IPS-NIHi7 (cell line): ENCODE results near the gene NR5A2.
"Not testable (repeated sequence)": the region's sequence is repeated elsewhere in the genome, so short reads cannot be mapped to it uniquely, and the experiment has no call there.

ENCODE experiments used
- DNase-seq: peaks from one replicate; pipeline ENCODE4 v3.0.0; 2012; ENCODE audit warnings: mixed read lengths; ENCODE audit errors: extremely low spot score

The NR5A2 gene

DNA sequence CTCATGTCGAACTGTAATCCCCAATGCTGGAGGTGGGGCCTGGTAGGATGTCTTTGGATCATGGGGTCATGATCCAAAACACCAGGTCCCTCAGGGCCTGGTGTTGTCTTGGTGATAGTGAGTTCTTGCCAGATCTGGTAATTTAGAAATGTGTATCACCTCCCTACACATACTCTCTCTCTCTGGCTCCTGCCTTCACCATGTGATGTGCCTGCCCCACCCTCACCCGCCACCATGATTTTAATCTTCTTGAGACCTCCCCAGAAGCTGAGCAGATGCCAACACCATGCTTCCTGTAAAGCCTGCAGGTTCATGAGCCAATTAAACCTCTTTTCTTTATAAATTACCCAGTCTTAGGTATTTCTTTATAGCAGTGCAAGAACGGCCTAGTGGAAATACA lies 136.4 kb downstream of the NR5A2 start:
- DNase-seq: no peak

DNA sequence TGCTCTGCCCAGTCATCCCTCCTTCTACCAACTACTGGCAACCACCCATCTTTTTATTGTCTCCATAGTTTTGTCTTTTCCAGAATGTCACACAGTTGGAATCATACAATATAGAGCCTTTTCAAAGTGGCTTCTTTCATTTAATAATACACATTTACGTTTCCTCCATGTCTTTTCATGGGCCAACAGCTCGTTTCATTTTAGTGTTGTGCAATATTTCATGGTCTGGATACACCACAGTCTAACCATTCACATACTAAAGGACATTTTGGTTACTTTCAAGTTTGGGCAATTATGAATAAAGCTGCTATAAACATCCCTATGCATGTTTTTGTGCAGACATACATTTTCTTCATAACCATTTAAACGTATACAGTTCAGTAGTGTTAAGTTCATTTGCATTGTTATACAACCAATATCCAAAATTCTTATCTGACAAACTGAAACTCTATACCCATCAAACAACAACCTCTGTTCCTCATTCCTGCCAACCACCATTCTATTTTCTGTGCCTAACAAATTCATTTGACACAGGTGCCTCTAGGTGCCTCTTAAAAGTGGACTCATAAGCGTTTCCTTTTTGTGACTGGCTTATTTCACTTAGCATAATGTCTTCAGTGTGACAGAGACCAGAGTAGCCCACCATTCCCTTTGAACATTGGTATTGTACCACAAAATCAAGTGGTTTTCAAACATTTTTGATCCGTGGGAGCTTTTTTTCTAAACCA lies 138.1 kb downstream of the NR5A2 start:
- DNase-seq: no peak

DNA sequence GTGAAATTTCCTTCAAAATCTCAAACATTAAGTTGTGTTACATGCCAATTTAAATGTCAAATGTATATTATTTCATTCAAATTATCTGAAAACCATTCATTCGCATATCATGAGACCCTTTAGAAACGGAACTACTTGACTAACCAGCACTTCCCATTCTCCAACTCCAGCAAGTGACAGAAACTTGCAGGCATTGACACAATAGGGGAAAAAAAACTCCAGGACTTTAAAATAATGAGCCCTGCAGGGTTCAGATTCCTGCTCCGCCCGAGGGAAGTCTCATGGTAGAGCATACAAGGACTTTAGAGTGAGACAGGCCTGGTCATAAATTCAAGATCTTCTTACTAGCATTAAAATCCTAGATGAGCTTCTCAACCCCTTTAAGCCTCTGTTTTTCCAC lies 138.9 kb downstream of the NR5A2 start:
- no peak for DNase-seq

DNA sequence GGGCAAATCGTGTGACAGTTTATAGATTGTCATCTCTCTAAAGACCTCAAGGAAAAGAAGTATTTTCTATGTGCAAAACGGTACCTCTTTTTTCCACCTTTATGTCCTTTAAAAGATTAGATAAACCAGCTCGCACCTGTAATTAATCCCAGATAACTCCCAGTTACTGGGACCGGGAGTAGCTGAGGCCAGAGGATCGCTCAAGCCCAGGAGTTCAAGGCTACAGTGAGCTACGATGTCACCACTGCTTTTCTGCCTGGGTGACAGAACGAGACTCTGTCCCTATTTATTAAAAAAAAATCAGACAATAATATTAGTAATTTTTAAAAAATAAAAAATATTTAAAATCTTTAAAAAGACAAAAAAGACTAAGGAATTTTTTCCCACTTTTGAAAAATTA lies 141.4 kb downstream of the NR5A2 start:
- no peak for DNase-seq

DNA sequence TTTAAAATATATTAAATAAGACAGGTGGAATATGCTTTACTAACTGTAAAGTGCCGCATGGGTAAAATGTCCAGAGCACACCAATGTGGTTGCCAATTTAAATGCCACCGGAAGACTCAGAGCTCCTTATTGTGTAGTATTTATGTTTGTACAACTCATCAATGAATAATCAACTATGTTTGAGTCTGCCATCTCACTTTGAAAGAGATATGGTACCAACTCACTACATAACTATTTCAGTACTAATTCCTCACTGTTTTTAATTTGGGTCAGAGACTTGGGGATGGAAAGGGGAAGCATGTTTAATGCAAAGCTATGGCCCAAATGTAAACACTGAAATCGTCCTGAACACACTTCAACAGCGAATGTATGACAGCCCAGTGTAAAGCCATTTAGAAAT lies 144.8 kb downstream of the NR5A2 start:
- no peak for DNase-seq

DNA sequence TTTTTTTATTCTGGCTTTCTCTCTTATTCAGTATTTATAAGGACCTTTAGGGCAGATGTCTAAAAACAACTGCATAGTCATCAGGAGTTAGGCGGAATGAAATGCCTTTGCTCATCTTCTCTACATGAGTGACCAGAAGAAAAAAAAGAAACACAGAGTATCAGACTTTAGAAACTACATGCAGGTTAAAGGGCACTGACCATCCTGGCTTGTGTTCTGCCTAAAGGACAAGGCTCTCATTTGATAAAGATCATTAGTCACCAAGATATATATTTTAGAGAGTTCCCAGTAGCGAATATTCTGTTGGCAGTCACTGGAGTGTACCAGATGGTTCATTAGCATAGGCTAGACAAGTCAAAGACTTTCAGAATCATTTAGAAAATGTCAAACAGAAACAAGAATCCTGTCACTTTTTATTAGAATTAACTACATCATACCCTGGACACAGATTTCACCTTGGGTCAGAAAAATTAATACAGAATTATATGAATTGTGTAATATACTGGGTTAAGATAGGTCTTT lies 145.6 kb downstream of the NR5A2 start:
- DNase-seq: no peak

DNA sequence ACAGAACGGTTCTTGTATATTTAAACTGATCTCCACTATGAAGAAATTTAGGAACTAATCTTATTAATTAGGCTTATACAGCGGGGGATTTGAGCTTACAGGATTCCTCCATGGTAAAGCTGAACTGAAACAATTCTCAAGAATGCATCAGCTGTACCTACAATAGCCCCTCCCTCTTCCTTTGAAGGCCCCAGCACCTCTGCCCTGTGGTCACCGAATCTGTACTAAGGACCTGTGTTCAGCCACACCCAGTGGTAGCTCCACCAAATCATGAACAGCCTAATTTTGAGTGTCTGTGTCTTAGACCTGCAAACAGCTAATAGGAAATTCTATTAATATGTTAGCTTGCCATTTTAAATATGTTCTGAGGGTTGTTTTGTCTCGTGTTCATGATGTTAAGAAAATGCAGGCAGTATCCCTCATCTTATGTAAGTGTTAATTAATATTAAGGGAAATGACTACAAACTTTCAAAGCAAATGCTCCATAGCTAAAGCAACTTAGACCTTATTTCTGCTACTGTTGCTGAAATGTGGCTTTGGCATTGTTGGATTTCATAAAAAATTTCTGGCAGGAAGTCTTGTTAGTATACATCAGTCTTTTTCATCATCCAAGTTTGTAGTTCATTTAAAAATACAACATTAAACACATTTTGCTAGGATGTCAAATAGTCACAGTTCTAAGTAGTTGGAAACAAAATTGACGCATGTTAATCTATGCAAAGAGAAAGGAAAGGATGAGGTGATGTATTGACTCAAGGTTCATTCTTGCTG lies 147.2 kb downstream of the NR5A2 start:
- no peak for DNase-seq

DNA sequence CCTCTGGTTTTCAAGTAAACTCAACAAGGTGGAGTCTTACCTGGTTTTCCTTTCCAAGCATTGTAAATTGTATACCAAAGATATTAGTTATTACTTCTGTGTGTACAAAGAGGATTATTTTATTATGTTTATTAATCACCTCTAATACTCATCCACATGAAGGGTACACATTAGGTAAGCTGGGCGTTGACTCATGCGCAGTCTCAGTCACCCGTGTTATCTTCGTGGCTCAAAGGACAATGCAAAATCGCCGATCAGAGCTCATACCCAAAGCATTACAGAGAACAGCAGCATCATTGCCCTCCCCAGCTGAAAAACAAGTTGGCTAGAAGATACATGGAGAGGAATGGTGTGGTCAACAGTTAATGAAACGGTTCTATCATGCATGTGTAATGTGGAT lies 148.7 kb downstream of the NR5A2 start:
- no peak for DNase-seq

DNA sequence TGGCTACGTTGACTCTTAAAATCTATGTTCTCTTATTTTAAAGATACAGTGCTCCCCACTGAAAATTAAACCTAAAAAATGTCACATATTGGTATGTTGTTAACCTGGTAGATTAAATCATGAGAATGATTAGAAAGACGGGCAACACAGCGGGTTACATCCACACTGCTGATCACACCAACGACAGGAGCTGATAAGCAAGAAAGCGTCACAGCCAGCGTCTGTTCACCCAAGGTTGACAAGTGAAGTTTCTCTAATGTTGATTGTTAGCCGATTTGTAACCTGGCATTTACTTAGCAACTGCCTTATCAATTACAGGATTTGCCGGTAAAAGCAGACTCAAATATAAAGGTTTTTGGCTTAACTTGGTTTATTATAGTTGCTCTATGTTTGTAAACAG lies 149.3 kb downstream of the NR5A2 start:
- DNase-seq: no peak

DNA sequence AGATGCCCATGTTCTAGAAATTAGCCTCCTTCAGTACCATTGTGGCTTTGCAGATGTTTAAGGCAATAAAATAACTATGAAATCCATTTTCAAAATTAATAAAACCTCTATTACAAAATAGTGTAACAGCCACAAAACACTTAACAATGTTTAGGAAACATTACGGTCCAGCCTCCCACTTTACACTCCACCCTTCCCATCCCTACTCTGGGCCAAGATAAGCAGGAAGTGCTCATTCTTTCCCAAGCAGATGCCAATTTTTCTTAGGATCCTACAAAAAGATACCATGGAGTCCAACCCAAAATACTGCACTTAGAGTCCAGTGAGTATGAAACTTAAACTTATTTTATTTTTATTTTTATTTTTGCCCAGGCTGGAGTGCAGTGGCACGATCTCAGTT lies 150.8 kb downstream of the NR5A2 start:
- no peak for DNase-seq

DNA sequence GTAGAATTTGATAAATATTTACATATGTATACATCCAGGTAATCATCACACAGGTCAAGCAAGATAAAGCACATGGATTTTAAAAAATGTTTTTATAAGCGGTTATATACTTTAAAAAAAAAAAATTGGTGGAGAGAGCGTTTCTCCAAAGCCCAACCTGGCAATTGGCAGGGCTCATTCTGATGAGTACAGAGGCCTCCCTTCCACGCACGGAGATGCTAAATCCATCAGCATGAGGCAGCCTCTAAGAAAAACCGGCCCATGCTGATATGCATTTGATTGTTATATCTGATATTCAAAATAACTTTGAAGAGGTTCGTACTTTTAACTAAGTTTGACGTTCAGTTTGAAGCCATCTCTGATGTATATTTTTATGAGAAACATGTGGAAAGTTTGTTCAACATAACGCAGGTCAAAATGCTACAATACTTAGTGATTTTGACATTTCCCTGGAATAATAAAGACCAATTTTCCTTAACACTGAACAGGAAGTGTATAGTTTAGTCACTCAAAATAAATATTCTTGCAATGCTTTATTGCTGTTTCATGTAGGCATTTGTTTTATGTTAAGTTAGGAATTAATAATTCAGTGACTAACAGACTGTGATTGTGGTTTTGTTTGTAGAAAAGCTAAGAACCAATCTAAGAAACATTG lies 151.7 kb downstream of the NR5A2 start:
- DNase-seq: no peak

DNA sequence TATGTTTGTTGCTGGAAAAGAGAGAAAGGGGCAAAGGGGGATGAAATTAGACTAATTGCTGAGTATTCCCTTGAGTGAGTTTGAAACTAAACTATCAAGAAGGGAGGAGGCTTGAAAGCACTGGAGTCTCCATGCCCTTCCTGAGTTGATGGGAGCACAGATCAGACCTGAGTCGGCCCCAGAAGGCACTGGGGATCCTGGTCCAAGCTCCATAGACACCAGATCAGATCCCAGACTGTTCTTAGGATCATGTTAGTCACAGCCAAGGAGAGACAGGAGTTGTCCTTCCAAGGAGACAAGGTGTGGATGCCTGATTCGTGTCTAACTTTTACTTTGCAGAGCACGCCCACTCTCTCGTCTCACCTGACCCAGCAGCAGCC lies 152.3 kb downstream of the NR5A2 start:
- DNase-seq: no peak

DNA sequence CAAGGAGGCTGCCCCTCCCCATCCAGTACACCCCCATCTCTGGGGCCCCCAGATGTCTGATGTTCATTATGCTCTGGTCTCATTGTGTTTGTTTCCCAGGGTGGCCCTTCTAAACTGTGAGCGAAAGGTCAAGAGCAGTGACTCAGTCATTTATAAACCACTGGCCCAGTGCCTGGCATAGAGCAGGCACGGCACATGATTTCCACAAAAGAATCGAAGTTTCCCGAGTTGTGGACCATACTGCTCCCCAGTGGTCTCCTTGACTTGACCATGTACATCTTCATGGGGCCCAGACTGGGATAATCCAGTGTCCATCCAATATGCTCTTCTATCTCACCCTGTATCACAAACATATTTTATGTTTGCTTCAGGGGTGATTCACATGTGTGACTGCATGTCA lies 153.3 kb downstream of the NR5A2 start:
- DNase-seq: no peak

DNA sequence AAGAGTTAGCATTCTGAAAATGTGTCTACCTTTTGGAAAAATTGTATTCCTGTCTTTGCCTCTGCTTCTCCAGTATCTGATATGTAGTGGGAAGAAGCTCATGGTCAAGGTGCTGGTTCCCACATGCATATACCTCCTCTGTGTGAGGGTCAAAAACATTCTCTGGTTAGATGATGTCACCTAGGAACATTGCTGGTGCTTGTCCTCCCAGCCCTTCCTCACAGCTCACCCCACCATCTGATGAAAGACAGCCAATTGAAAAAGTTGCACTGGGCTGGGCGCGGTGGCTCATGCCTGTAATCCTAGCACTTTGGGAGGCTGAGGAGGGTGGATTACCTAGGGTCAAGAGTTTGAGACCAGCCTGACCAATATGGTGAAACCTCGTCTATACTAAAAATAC lies 154.4 kb downstream of the NR5A2 start:
- no peak for DNase-seq

DNA sequence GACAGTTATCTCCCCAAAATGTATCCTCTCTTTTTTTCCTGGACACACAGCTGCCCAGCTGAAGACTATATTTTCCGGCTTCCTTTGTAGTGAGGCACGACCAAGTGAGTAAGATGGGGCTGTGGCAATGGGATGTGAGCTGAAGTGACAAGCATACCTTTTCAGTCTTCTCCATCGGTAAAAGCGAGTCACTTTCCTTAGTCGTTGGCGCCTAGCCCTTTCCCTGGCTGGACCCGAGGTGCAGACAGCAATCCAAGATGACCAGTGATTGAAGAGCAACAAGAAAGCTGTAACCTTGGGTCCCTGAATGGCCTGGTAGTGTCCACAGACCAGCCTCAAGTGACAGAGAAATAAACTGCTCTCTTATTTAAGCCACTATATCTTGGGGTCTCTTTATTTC lies 155.2 kb downstream of the NR5A2 start:
- no peak for DNase-seq

DNA sequence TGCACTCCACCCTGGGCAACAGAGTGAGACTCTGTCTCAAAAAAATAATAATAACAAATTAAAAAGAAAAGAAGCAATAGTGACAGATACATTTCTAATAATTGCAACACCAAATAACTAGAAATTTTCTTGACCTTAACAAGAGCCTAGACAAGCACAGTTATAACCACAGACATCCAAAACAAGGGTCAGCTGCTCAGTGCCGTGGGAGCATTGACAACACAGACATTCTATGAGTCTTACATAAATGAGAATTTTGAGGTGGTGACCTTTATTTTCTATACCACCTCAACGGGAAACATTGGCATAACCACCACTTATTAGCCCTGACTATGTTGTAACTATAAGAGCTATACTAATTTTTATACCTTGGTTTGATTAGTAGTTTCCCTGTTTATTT lies 156.1 kb downstream of the NR5A2 start:
- DNase-seq: no peak

DNA sequence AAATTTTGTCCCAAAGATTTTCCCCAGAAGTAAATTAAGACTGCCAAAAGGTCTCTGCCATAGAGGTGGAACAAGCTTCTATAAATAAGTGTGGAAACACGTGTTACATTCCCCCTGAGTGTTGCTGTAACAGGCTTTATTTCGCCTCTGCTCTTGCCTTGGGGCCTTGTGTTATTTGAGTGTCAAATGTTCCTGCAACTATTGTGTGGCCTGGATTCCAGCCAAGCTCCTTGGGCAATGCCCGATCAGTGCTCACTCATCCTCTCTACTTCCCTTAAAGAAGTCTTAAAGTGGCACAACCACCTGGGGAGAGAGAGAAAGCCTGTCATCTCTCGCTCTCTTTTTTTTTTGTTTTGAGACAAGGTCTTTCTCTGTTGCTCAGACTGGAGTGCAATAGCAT lies 156.7 kb downstream of the NR5A2 start:
- DNase-seq: no peak

DNA sequence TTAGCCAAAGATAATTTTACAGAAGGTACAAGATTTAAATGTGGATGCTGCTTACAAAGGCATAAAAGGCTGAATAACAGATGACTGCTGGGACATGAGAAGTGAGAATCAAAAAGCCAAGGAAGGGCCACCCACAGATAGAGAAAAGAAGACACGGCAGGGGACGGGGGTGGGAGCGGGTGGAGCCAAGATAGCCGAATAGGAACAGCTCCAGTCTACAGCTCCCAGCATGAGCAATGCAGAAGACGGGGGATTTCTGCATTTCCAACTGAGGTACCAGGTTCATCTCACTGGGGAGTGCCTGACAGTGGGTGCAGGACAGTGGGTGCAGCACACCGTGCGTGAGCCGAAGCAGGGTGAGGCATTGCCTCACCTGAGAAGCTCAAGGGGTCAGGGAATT lies 157.7 kb downstream of the NR5A2 start:
- not testable (repeated sequence) for DNase-seq

DNA sequence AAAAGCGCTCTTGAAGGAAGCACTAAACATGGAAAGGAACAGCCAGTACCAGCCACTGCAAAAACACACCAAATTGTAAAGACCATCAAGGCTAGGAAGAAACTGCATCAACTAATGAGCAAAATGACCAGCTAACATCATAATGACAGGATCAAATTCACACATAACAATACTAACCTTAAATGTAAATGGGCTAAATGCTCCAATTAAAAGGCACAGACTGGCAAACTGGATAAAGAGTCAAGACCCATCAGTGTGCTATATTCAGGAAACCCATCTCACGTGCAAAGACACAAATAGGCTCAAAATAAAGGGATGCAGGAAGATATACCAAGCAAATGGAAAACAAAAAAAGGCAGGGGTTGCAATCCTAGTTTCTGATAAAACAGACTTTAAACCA lies 159.8 kb downstream of the NR5A2 start:
- not testable (repeated sequence) for DNase-seq

DNA sequence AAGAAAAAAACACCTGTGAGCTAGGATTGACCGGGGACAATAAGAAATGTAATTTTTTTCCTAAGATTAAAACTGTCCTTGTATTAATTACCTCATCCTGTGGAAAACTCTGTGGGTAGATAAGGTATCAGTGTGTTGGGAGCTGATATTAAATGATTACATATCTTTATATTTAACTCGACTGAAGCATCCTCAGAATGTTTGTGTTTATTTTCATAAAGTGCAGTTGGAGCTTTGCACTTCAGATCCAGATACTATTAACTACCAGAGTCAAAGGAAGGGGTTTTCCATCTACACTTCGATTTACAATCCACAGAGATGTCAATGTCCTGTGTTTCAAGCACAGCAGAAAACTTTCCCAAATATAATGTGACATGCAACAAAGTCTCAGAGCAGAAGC lies 164.5 kb downstream of the NR5A2 start:
- no peak for DNase-seq

DNA sequence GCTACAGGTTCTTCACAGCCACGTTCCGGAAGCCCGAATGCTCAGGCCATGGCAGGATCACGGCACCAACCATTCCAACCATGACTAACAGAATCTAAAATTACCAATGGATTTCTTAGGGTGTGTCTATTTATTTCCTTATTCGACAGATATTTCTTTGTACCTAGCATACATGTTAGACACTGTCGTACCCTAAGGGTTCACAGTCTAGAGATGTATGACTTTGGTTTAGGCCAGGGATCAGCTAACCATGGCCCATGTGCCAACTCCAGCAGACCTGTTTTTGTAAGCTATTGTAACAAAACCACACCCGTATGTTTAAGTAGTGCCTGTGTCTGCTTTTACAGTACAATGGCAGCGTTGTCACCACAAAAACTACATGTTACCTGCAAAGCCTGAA lies 167.0 kb downstream of the NR5A2 start:
- DNase-seq: no peak

DNA sequence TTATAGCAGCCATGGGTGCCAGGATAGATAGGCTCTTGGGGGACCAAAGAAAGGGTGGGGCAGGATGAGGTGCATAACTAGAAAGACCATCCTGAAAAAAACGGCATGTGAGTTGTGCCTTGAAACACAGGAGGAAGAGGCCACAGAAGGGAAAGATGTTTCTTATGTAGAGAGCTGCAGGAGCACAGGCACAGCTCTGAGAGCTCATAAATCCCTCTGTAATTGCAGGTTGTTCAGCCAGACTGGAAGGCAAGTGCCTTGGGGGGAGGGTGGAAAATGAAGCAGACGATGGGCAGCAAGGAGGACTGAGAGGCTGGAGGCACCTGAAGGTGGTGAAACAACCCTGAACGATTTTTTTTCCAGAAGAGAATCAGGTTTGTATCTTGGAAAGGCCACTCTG lies 170.7 kb downstream of the NR5A2 start:
- no peak for DNase-seq
